Osteoblast (primary cell): ENCODE measurements around the gene SCAF1. TPM values are rescaled to one million over a fixed set of nuclear protein-coding genes. Genes with fewer than 3 reads are reported as not detected.

Experiments used
- DNase-seq: peaks from one replicate; pipeline ENCODE4 v3.0.0; 2011; ENCODE audit warnings: low spot score, mixed read lengths; ENCODE audit not compliant: insufficient read length; ENCODE audit errors: missing footprints
- H2AFZ ChIP-seq: 2 replicates; pipeline ENCODE4 v1.6.0; 2011; ENCODE audit warnings: mild to moderate bottlenecking, low read length
- H3K27ac ChIP-seq: 2 replicates; pipeline ENCODE4 v1.5.1; 2011; ENCODE audit warnings: mild to moderate bottlenecking, low read depth, low read length, moderate library complexity
- H3K27me3 ChIP-seq: 2 replicates; pipeline ENCODE4 v1.6.0; 2012; ENCODE audit warnings: mild to moderate bottlenecking, control low read depth, inconsistent platforms, low read length, moderate library complexity; ENCODE audit not compliant: insufficient read depth
- H3K36me3 ChIP-seq: 2 replicates; pipeline ENCODE4 v1.5.1; 2011; ENCODE audit warnings: mild to moderate bottlenecking, low read length, control low read depth, moderate library complexity; ENCODE audit not compliant: insufficient read depth
- H3K4me1 ChIP-seq: 2 replicates; pipeline ENCODE4 v1.5.1; 2011; ENCODE audit warnings: mild to moderate bottlenecking, low read length, control low read depth, moderate library complexity; ENCODE audit not compliant: insufficient read depth
- H3K4me2 ChIP-seq: 2 replicates; pipeline ENCODE4 v1.6.0; 2011; ENCODE audit warnings: mild to moderate bottlenecking, low read length; ENCODE audit not compliant: insufficient read depth
- H3K4me3 ChIP-seq: fragments of 200-600 bp; sonication (generic); 3 replicates; pipeline ENCODE4 v1.5.1; 2012; ENCODE audit warnings: mild to moderate bottlenecking, low read length, inconsistent platforms; ENCODE audit not compliant: insufficient read depth
- H3K79me2 ChIP-seq: 2 replicates; pipeline ENCODE4 v1.6.0; 2012; ENCODE audit warnings: mild to moderate bottlenecking, low read length, control low read depth, inconsistent platforms; ENCODE audit not compliant: insufficient read depth
- H3K9me3 ChIP-seq: 2 replicates; pipeline ENCODE4 v1.5.1; 2011; ENCODE audit warnings: low read depth, low read length, control low read depth
- H4K20me1 ChIP-seq: 2 replicates; pipeline ENCODE4 v1.6.0; 2012; ENCODE audit warnings: mild to moderate bottlenecking, low read length, control low read depth; ENCODE audit not compliant: insufficient read depth
- total RNA-seq: library from RNA; depleted of rRNA; stranded (reverse); fragments of >200 nt; gene quantifications from 2 replicates; pipeline ENCODE4 v1.2.3, GENCODE V29; 2012
- TF ChIP-seq, protein P1 (sequence below): IDR thresholded peaks from 2 replicates; pipeline ENCODE4 v1.5.1; 2011; ENCODE audit warnings: mild to moderate bottlenecking, low read depth, low read length, moderate library complexity; ENCODE audit errors: extremely low read depth

Gene SCAF1
- total RNA-seq, 1 donor = 14.8 TPM

DNA sequence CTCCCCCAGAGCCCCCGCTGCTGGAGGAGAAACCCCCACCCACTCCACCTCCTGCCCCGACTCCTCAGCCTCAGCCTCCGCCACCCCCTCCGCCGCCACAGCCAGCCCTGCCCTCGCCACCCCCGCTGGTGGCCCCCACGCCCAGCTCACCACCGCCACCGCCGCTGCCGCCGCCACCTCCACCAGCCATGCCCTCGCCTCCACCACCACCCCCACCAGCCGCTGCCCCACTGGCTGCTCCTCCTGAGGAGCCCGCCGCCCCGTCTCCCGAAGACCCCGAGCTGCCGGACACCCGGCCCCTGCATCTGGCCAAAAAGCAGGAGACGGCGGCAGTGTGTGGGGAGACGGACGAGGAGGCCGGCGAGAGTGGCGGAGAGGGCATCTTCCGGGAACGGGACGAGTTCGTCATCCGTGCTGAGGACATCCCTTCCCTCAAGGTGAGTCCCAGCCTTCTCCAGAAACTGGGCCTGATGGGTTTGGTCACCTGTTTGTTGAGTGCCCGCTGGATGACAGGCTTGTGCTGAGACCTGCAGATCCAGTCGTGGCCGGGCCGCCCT is 40.4 kb upstream of the SCAF1 start:
- Histone ChIP-seq H4K20me1 (peaks cover 22% of the 10 kb centered on the region), H3K9me3 (no peaks in the 10 kb centered on the region), H2AFZ (no peak overlapping the region), H3K36me3 (peaks cover 57% of the 10 kb centered on the region), H3K4me2 (no peak overlapping the region), H3K27me3 (no peaks in the 10 kb centered on the region), H3K4me3 (no peak overlapping the region), H3K27ac (no peak overlapping the region), H3K4me1 (no peaks in the 10 kb centered on the region), H3K79me2 (peaks cover 82% of the 10 kb centered on the region)
- DNase-seq = peak; percentile 58
- TF ChIP-seq, protein P1, sequence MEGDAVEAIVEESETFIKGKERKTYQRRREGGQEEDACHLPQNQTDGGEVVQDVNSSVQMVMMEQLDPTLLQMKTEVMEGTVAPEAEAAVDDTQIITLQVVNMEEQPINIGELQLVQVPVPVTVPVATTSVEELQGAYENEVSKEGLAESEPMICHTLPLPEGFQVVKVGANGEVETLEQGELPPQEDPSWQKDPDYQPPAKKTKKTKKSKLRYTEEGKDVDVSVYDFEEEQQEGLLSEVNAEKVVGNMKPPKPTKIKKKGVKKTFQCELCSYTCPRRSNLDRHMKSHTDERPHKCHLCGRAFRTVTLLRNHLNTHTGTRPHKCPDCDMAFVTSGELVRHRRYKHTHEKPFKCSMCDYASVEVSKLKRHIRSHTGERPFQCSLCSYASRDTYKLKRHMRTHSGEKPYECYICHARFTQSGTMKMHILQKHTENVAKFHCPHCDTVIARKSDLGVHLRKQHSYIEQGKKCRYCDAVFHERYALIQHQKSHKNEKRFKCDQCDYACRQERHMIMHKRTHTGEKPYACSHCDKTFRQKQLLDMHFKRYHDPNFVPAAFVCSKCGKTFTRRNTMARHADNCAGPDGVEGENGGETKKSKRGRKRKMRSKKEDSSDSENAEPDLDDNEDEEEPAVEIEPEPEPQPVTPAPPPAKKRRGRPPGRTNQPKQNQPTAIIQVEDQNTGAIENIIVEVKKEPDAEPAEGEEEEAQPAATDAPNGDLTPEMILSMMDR = no peak

GRCh38 chr19:49602806-49603205 is 39.2 kb upstream of the SCAF1 start:
- Histone ChIP-seq H3K36me3 (peaks cover 62% of the 10 kb centered on the region), H4K20me1 (peaks cover 22% of the 10 kb centered on the region), H3K27me3 (no peaks in the 10 kb centered on the region), H3K4me1 (no peaks in the 10 kb centered on the region), H3K27ac (no peak overlapping the region), H3K9me3 (no peaks in the 10 kb centered on the region), H2AFZ (no peak overlapping the region), H3K4me3 (no peak overlapping the region), H3K79me2 (peaks cover 83% of the 10 kb centered on the region), H3K4me2 (no peak overlapping the region)
- TF ChIP-seq, protein P1 = no peak
- no peak for DNase-seq

DNA sequence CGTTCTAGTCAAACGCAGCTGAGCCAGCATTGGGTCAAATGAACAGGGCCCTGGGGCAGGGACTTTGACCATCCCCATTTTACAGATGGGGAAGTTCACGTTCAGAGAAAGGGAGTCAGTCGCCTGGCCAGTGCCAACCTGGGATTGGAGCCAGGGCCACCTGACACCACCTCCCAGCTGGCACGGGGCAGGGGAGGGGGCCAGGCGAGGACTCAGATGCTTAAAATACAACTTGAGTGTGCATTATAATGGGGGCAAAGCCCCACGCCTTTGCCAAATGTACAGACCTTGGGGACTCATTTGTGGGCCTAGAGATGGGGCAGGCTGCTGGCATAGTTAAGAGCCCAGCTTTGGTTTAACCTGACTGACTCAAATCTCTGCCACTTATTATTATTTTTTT is 36.4 kb upstream of the SCAF1 start:
- no peak overlapping the region for H2AFZ ChIP-seq
- H3K79me2 ChIP-seq = peaks cover 80% of the 10 kb centered on the region
- TF ChIP-seq, protein P1 = no peak
- H4K20me1 ChIP-seq = peaks cover 26% of the 10 kb centered on the region
- H3K27me3 ChIP-seq = no peaks in the 10 kb centered on the region
- H3K27ac ChIP-seq = no peak overlapping the region
- no peaks in the 10 kb centered on the region for H3K9me3 ChIP-seq
- H3K4me2 ChIP-seq = no peak overlapping the region
- peaks cover 50% of the 10 kb centered on the region for H3K36me3 ChIP-seq
- H3K4me1 ChIP-seq = no peaks in the 10 kb centered on the region
- DNase-seq = peak; percentile 32
- no peak overlapping the region for H3K4me3 ChIP-seq

DNA sequence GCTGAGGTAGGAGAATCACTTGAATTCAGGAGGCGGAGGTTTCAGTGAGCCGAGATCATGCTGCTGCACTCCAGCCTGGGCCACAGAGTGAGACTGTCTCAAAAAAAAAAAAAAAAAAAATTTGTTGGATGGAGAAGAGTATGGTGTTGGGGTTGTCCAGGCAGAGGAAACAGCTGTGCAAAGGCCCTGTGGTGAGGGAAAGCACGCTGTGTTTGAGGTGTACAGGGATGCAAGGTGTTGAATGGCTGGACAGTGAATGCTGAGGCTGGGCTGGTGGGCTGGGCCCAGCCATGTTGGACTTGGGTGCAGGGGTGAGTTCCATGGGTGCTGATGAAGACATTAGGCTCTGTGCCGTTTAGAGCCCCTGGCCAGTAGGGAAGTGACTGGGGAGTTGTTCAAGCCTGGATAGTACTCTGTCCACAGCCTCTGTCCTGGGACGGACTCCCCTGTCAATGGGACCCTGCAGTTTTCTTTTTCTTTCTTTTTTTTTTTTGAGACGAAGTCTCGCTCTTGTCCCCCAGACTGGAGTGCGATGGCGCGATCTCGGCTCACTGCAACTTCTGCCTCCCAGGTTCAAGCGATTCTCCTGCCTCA is 32.4 kb upstream of the SCAF1 start:
- Histone ChIP-seq H3K79me2 (peaks cover 76% of the 10 kb centered on the region), H2AFZ (no peak overlapping the region), H3K9me3 (no peaks in the 10 kb centered on the region), H3K4me2 (no peak overlapping the region), H3K4me1 (peaks cover 17% of the 10 kb centered on the region), H3K36me3 (peaks cover 29% of the 10 kb centered on the region), H3K27ac (no peak overlapping the region), H4K20me1 (peaks cover 34% of the 10 kb centered on the region), H3K4me3 (no peak overlapping the region), H3K27me3 (no peaks in the 10 kb centered on the region)
- TF ChIP-seq, protein P1 = no peak
- DNase-seq = no peak
